CD4-positive, alpha-beta T cell treated with Interferon gamma for 1 hour (primary cell): ENCODE data around the gene TEX2.
"Not testable (repeated sequence)": the region's sequence is repeated elsewhere in the genome, so short reads cannot be mapped to it uniquely, and the experiment has no call there.

Experiments used
- DNase-seq: peaks from one replicate; pipeline ENCODE4 v3.0.0-alpha.2; 2020

The TEX2 gene

GRCh38 chr17:64212122-64212521 is 50.9 kb downstream of the TEX2 start:
- no peak for DNase-seq

DNA sequence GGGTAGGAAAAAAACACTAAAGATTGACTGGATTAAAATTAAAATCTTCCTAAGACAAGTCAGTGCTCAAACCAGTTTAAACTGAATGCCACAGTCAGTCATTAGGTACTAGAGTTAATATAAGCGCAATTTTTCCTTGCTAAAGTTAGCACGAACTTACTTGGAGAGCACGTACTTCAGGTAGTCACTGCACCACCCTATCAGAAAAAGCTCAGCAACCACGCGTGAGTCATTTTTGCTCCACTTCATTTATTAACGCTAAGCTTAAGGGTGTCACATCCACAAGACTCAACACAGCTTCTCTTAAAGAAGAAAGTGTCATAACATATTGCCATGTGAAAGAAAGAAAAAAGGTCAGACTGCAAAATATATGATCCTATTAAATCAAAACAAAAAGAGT is 53.1 kb downstream of the TEX2 start:
- no peak for DNase-seq

- DNase-seq, result no peak
These were observed 53.6 kb downstream of the TEX2 start for GRCh38 chr17:64209356-64209941.

GRCh38 chr17:64208656-64209055 is 54.4 kb downstream of the TEX2 start:
- not testable (repeated sequence) for DNase-seq

DNA sequence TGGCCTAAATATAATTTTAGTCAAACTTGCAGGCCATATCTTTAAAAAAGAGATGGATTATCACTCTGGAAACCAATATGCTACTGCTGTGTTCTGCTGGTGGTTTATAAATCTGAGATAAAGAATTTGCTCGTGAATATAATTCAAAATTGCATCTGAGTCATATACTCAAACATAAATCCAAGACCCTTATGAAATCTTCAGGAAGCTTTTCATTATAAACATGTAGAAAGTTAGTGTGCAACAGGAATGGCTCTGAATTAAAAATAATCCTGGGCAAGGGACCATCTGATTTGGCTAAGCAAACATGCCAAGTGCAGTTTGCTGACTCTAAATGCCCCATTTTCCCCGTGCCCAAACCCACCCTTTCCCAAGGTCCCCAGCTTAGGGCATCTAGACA is 57.3 kb downstream of the TEX2 start:
- DNase-seq, result no peak

- no peak for DNase-seq
These were observed 59.4 kb downstream of the TEX2 start for GRCh38 chr17:64203630-64204029.

DNA sequence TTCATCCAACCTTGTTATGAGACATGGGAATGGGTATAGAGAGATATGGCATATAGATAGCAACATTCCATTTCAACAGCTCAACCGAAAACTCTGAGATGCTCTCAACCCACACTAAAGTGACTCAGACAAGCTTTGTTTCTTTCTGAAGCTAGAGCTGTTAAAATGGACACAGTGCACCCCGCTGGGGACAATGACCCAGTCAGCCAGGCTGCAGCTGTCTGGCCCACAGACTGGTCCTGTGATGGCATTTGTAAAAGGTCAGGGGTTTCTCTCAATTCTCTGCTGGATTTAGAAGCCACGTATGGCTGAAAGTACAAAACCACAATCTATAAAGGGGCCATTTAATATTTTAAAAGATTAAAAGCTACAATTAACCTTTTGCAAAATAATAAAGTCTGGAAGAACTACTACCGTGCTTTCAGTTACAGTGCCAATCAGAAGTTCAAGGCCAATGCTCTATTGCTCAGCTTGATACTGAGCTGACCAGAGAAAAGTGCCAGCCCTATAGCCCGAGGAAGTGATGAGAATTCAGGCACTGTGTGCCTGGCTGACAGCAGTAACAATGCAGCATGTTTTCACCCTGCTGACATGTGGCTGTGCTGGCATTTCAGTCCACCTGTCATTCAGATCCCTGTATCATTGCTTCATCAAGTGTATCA is 60.2 kb downstream of the TEX2 start:
- DNase-seq, result no peak

DNA sequence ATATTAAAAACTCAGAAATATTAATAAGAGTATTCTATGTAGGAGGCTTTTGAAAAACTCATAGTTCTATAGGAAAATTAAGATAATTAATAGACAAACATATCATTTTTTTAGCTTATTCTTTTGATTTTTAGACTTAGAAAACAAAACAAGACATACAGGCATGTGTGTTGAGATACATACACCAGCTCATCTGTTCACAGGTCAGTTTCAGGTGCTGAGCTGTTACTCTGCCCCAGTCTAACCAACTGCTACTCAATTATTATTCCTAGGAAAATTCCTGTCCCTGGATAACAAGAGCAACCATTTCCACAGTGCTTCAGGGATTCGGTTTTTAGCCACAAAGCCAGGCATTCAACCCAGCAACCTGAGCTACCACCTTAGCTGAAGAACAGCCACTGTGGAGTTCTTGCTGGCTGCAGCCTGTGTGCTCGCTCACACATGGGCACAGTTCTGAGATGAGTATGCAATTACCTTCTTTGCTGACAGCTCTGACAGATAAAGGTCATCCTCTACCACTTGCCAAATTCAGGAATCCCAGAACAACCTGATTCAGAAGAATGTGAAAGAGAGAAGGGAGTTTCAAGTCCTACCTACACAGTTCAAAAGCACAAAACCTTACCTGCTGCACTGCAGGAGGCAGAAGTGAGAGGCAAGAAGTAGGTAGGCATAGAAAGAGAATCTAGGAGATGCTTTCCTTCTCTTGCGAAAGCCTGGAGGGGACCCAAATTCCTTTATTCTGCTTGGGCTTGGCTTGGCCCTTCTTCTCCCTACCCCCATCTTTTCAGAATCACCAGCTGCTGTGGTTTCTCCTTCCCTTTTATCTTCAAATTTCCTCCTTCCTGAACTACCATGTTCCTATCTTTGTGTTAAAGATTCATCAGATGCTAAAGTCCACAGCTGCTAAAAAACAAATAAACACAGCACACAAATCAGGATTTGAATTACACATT is 62.7 kb downstream of the TEX2 start:
- DNase-seq, result no peak

DNA sequence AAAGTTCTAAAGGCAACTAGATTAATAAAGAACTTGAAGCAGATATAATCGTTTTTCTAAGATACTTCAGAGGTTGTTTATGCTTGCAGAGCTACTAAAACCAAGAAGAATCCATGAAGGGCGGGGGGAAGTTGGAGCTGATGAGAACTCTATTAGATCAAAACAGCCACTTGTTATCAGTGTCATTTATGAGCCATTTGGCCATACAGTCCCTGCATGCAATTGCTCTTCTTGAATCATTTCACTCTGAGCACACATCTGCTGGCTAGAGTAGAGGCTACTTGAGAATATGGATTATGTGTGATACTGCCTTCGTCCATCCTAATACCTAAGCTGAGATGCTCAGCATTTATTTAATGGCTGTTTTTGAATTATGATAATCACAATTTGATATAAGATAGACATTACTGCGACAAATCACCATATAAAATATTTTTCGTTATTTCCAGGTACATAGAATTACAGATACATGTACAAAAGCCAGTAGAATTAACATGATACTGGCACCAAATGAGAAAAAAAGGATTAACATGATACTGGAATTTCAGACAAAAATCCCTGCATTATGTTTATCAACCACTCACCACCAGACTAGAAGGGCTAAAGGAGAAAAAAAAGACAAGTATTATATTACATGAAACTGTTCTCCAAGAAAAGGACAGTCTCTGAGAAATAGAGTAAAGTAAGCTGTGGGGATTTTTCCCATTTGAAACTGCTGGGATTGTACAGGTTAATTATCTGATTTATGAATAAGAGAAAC is 64.5 kb downstream of the TEX2 start:
- no peak for DNase-seq

GRCh38 chr17:64196601-64197000 is 66.5 kb downstream of the TEX2 start:
- no peak for DNase-seq

GRCh38 chr17:64193561-64193960 is 69.5 kb downstream of the TEX2 start:
- DNase-seq, result no peak

- no peak for DNase-seq
These were observed 70.5 kb downstream of the TEX2 start for GRCh38 chr17:64192589-64192988.

GRCh38 chr17:64190472-64190871 is 72.6 kb downstream of the TEX2 start:
- DNase-seq, result no peak

- DNase-seq, result no peak
These were observed 75.0 kb downstream of the TEX2 start for GRCh38 chr17:64188088-64188487.

GRCh38 chr17:64187093-64187895 is 75.8 kb downstream of the TEX2 start:
- no peak for DNase-seq

GRCh38 chr17:64186171-64187092 is 76.6 kb downstream of the TEX2 start:
- no peak for DNase-seq

- peak; percentile 12 for DNase-seq
These were observed 77.5 kb downstream of the TEX2 start for GRCh38 chr17:64185557-64185956.

- DNase-seq, result no peak
These were observed 78.0 kb downstream of the TEX2 start for GRCh38 chr17:64185101-64185500.

DNA sequence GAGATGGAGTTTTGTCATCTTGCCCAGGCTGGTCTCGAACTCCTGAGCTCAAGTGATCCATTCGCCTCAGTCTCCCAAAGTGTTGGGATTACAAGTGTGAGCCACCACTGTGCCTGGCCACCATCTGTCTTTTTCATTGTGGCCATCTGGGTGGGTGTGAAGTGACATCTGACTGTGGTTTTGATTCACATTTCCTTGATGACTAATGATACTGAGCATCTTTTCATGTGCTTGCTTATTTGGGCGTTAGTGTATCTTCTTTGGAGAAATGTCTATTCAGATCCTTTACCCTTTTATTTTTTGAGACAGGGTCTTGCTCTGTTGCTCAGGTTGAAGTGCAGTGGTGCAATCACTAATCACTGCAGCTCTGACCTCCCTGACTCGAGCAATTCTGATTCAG is 79.2 kb downstream of the TEX2 start:
- peak; percentile 25 for DNase-seq

DNA sequence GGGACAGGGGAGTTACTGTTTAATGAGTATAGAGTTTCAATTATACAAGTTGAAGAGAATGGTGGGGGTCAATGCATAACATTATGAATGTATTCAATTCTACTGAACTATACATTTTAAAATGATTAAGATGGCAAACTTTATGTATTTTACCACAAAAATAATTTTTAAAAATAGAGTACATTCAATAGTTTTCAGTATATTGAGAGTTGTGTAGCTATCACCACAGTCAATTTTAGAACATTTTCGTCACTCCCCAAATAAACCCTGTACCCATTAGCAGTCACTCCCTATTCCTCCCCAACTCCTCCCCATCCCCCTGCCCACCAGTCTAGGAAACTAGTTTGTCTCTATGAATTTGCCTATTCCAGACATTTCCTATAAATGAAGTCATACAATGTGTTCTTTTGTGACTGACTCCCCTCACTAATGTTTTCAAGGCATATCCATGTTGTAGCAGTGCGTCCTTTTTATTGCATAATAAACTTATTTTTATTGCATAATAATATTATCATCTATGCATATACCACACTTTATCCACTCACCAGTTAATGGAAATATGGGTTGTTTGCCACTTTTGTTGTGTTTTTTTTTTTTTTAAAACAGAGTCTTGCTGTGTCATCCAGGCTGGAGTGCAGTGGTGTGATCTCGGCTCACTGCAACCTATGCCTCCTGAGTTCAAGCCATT is 80.6 kb downstream of the TEX2 start:
- DNase-seq, result no peak
